ENCODE data around the gene TMOD1. TPM values are rescaled to one million over a fixed set of nuclear protein-coding genes. Genes with fewer than 3 reads are reported as not detected.

Gene TMOD1
- total RNA-seq, 1 donor from 2014 or later, result 10.1 TPM

- no peak overlapping the region for H3K27ac Mint-ChIP-seq
- no peak for DNase-seq (ENCODE audit: low spot score, unreplicated experiment)
- no peaks in the 10 kb centered on the region for H3K27me3 Mint-ChIP-seq
- H3K36me3 Mint-ChIP-seq (ENCODE audit: insufficient read depth), result peaks cover 3% of the 10 kb centered on the region
- peaks cover 5% of the 10 kb centered on the region for H3K4me1 Mint-ChIP-seq (ENCODE audit: low read depth)
- no peak overlapping the region for H3K4me3 Mint-ChIP-seq (ENCODE audit: low read depth)
- H3K9me3 Mint-ChIP-seq (ENCODE audit: low read depth), result no peaks in the 10 kb centered on the region
- TF ChIP-seq CTCF (IDR thresholded peaks at IDR 0.05; ENCODE audit: unreplicated experiment), result no peak
Measured at GRCh38 chr9:97553141-97553540, 51.7 kb downstream of the TMOD1 start.

DNA sequence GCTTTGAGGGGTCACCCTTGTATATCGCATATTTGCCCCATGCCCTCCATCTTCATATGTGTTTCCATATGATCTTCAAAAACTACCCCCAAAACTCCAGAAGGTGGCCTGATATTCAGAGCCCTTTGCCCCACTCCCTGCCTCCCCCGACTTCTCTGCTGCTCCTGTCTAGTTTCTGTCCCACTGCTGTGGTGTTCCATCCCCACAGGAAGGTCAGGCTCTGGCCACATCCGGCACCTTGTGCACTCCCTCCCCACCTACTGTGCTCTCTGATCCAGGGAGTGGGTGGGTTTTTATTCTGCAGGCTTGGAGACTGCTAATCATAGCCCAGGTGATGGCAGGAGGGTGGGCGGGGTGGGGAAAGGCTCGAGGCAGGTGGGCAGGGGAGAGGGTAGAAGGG is 52.4 kb downstream of the TMOD1 start:
- Mint-ChIP-seq H3K36me3 (ENCODE audit: insufficient read depth) (peaks cover 2% of the 10 kb centered on the region), H3K4me1 (ENCODE audit: low read depth) (peaks cover 5% of the 10 kb centered on the region), H3K27me3 (no peaks in the 10 kb centered on the region), H3K4me3 (ENCODE audit: low read depth) (no peak overlapping the region), H3K27ac (no peak overlapping the region), H3K9me3 (ENCODE audit: low read depth) (no peaks in the 10 kb centered on the region)
- no peak for TF ChIP-seq CTCF (IDR thresholded peaks at IDR 0.05; ENCODE audit: unreplicated experiment)
- no peak for DNase-seq (ENCODE audit: low spot score, unreplicated experiment)

GRCh38 chr9:97554566-97555075 is 53.2 kb downstream of the TMOD1 start:
- no peaks in the 10 kb centered on the region for H3K36me3 Mint-ChIP-seq (ENCODE audit: insufficient read depth)
- no peak overlapping the region for H3K27ac Mint-ChIP-seq
- no peaks in the 10 kb centered on the region for H3K9me3 Mint-ChIP-seq (ENCODE audit: low read depth)
- no peak overlapping the region for H3K4me3 Mint-ChIP-seq (ENCODE audit: low read depth)
- DNase-seq (ENCODE audit: low spot score, unreplicated experiment), result no peak
- H3K4me1 Mint-ChIP-seq (ENCODE audit: low read depth), result peaks cover 5% of the 10 kb centered on the region
- no peaks in the 10 kb centered on the region for H3K27me3 Mint-ChIP-seq
- TF ChIP-seq CTCF (IDR thresholded peaks at IDR 0.05; ENCODE audit: unreplicated experiment), result no peak

DNA sequence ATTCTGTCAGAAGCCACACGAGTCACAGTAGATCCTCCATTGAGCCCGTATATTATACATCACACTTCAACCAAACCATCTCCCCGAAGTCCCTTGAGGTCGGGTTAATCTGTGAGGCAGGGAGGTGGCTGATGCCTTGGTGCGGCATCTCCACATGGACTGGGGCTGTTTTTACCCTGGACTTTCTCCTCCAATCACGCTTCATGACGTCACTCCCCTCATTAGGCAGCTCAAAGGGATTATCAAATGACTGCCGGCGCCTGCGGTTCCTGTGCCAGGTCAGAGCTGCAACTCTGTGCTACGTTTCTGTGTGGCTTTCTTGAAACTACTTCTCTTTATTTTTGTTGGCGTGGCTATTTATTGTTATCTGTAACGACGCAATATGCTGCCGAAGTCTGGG is 53.7 kb downstream of the TMOD1 start:
- H3K36me3 Mint-ChIP-seq (ENCODE audit: insufficient read depth), result no peaks in the 10 kb centered on the region
- no peak overlapping the region for H3K27ac Mint-ChIP-seq
- no peaks in the 10 kb centered on the region for H3K9me3 Mint-ChIP-seq (ENCODE audit: low read depth)
- H3K4me1 Mint-ChIP-seq (ENCODE audit: low read depth), result peaks cover 5% of the 10 kb centered on the region
- DNase-seq (ENCODE audit: low spot score, unreplicated experiment), result no peak
- TF ChIP-seq CTCF (IDR thresholded peaks at IDR 0.05; ENCODE audit: unreplicated experiment), result no peak
- no peaks in the 10 kb centered on the region for H3K27me3 Mint-ChIP-seq
- no peak overlapping the region for H3K4me3 Mint-ChIP-seq (ENCODE audit: low read depth)

GRCh38 chr9:97556036-97556720 is 54.7 kb downstream of the TMOD1 start:
- Mint-ChIP-seq H3K27me3 (no peaks in the 10 kb centered on the region), H3K36me3 (ENCODE audit: insufficient read depth) (no peaks in the 10 kb centered on the region), H3K4me1 (ENCODE audit: low read depth) (peaks cover 5% of the 10 kb centered on the region), H3K9me3 (ENCODE audit: low read depth) (no peaks in the 10 kb centered on the region), H3K4me3 (ENCODE audit: low read depth) (no peak overlapping the region), H3K27ac (no peak overlapping the region)
- no peak for DNase-seq (ENCODE audit: low spot score, unreplicated experiment)
- TF ChIP-seq CTCF (IDR thresholded peaks at IDR 0.05; ENCODE audit: unreplicated experiment), result no peak

Data from progenitor cell of endocrine pancreas (in vitro differentiated cells).